Vagina (tissue), 2 donors: ENCODE results near the gene CCDC102A.
A peak's percentile ranks its signal among the peaks of the same experiment; 100 is the strongest.

Source experiments
- POLR2A ChIP-seq, 2 donors: fragments of 450-650 bp; IDR thresholded peaks; one replicate each; pipeline ENCODE4 v1.6.1; 2017; ENCODE audit warnings: antibody characterized with exemption in 2 of 2, mild to moderate bottlenecking in 2 of 2, moderate library complexity in 2 of 2
- POLR2AphosphoS5 ChIP-seq, 2 donors: sonication (generic); formaldehyde crosslinking; IDR thresholded peaks; one replicate each; pipeline ENCODE4 v1.9.0; 2017; ENCODE audit warnings: antibody characterized with exemption in 2 of 2, mild to moderate bottlenecking in 2 of 2, low read depth in 1 of 2; ENCODE audit not compliant: insufficient read depth in 1 of 2
- TF ChIP-seq, protein P1 (sequence below), 3 experiments: fragments of 450-650 bp in 2 of 3; fragments of 200-600 bp in 1 of 3; sonication (generic) in 1 of 3; IDR thresholded peaks; one replicate each; pipeline ENCODE4 v1.5.1; 2017 to 2019; ENCODE audit warnings: antibody characterized with exemption in 3 of 3, mild to moderate bottlenecking in 2 of 3, moderate library complexity in 2 of 3

DNA sequence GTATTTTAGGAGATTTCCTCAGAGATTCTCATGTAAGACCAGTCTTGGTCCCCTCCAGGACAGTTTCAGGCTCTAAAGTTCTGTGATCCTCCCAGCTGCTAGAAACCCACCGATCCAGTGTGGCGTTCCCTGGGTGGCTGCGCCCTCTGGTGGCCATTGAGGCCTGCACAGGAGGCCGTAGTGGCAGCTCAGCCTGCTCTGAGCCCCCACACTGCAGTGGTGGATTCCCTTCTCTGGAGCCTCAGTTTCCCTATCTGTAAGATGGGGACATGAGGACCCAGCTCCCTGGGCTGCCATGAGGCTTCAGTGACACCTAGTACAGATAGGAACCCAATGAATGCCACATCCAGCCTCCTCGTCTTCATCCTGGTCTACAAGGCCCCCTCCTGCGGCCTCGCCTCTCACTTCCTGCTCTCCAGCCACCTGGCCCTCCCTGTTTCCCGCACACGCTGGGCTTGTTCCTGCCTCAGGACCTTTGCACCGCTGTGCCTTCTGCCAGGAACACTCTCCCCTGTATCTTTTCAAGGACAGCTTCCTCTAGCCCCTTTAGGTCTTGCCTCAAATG is 16.5 kb downstream of the CCDC102A start:
- TF ChIP-seq, protein P1, sequence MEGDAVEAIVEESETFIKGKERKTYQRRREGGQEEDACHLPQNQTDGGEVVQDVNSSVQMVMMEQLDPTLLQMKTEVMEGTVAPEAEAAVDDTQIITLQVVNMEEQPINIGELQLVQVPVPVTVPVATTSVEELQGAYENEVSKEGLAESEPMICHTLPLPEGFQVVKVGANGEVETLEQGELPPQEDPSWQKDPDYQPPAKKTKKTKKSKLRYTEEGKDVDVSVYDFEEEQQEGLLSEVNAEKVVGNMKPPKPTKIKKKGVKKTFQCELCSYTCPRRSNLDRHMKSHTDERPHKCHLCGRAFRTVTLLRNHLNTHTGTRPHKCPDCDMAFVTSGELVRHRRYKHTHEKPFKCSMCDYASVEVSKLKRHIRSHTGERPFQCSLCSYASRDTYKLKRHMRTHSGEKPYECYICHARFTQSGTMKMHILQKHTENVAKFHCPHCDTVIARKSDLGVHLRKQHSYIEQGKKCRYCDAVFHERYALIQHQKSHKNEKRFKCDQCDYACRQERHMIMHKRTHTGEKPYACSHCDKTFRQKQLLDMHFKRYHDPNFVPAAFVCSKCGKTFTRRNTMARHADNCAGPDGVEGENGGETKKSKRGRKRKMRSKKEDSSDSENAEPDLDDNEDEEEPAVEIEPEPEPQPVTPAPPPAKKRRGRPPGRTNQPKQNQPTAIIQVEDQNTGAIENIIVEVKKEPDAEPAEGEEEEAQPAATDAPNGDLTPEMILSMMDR (IDR thresholded peaks at IDR 0.05), result peak; percentile 91 to 98 (median 95)
- TF ChIP-seq POLR2A (IDR thresholded peaks at IDR 0.05) (no peak), POLR2AphosphoS5 (IDR thresholded peaks at IDR 0.05; ENCODE audit: insufficient read depth in 1 of 2, low read depth in 1 of 2) (peak in 1 of 2 donors; percentile 27)
